ENCODE results near the gene ISYNA1. TPM values are rescaled to one million over a fixed set of nuclear protein-coding genes. Genes with fewer than 3 reads are reported as not detected.
A peak's percentile ranks its signal among the peaks of the same experiment; 100 is the strongest.

ISYNA1 gene
- total and polyA plus RNA-seq, 2 donors (not counting 1 experiment from before 2014, with no cell fraction given), result 22.6 to 28.3 TPM

DNA sequence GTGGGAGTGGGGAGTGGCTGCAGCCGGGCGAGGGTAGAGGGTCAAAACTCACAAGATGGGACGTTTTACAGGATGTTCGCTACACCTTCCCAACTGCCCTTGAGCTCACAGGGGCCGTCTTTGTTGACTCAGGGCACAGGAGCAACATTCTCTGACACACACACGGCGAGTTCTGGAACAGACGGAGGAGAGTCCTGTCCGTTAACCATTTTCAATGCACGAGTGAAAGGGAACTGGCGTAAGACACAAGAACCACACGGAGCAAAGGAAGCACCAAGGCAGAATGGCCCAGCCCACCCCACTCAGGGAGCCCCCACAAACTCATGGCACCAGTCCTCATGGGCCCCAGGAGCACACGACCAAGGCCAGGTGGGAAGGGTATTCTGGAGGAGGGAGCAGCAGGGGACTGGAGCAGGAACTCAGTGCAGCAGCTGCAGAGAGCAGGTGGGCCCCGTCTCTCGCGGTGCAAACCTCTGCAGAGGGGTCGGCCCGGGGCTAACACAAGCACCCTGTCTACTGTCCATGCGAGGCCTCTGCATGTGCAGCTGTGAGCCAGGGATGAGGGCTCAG is 37.9 kb upstream of the ISYNA1 start:
- Histone ChIP-seq H2AFZ (ENCODE audit: insufficient read depth, low read depth, low read length, poor library complexity, severe bottlenecking) (no peak overlapping the region), H3K4me2 (replicated peaks; ENCODE audit: low read depth, low read length, poor library complexity, severe bottlenecking) (no peak overlapping the region), H3K9me3 (ENCODE audit: control extremely low read depth in 1 of 3, control insufficient read depth in 2 of 3, insufficient read depth in 1 of 3, low read length in 2 of 3) (no peaks in the 10 kb centered on the region), H4K20me1 (ENCODE audit: control insufficient read depth, insufficient read depth, low read length, poor library complexity, severe bottlenecking) (peaks cover 95% of the 10 kb centered on the region), H3K4me1 (ENCODE audit: control insufficient read depth in 2 of 2, insufficient read depth in 2 of 2, low read length in 2 of 2) (peaks cover 18 to 24% of the 10 kb centered on the region in 2 donors), H3K79me2 (ENCODE audit: control insufficient read depth, insufficient read depth, low read length) (peaks cover 76% of the 10 kb centered on the region), H3K36me3 (replicated peaks in 1 of 2; ENCODE audit: control extremely low read depth in 1 of 2, control insufficient read depth in 1 of 2, extremely low read depth in 1 of 2, insufficient read depth in 2 of 2, low read length in 1 of 2) (peaks cover 0 to 9% of the 10 kb centered on the region in 2 experiments), H3K4me3 (ENCODE audit: control extremely low read depth in 1 of 5, extremely low read depth in 1 of 5, insufficient read depth in 1 of 5, low read depth in 2 of 5, low read length in 4 of 5) (no peak overlapping the region), H3K27me3 (replicated peaks in 1 of 4; ENCODE audit: control extremely low read depth in 1 of 4, control insufficient read depth in 3 of 4, insufficient read depth in 4 of 4, low read length in 3 of 4) (no peaks in the 10 kb centered on the region), H3K27ac (ENCODE audit: low read length in 2 of 2) (no peak overlapping the region), H3K9ac (ENCODE audit: low read length) (no peak overlapping the region)
- ATAC-seq (ENCODE audit: low read depth) (no peak), DNase-seq (no peak)
- no peaks in the 10 kb centered on the region for H3K27me3 Mint-ChIP-seq
- no peaks in the 10 kb centered on the region for H3K9me3 Mint-ChIP-seq (ENCODE audit: insufficient read depth)
- ChIA-PET CTCF (interaction anchor here (1.5 to 1.6 kb wide), 2 partner anchors 13 to 15 kb away, joined by 3 read pairs; no protein-coding TSS in a partner anchor), POLR2A (interaction anchor here (1.0 kb wide), 1 partner anchor 81 kb away, joined by 4 read pairs; no protein-coding TSS in a partner anchor)
- no peak overlapping the region for H3K27ac Mint-ChIP-seq
- 94% methylated on average over 18 of the region's 19 CpGs for WGBS (ENCODE audit: insufficient coverage)
- TF ChIP-seq EZH2 (IDR thresholded peaks at IDR 0.05; ENCODE audit: borderline replicate concordance, insufficient read depth, low read depth, low read length, poor library complexity, severe bottlenecking), result no peak
- TF ChIP-seq, protein P1, sequence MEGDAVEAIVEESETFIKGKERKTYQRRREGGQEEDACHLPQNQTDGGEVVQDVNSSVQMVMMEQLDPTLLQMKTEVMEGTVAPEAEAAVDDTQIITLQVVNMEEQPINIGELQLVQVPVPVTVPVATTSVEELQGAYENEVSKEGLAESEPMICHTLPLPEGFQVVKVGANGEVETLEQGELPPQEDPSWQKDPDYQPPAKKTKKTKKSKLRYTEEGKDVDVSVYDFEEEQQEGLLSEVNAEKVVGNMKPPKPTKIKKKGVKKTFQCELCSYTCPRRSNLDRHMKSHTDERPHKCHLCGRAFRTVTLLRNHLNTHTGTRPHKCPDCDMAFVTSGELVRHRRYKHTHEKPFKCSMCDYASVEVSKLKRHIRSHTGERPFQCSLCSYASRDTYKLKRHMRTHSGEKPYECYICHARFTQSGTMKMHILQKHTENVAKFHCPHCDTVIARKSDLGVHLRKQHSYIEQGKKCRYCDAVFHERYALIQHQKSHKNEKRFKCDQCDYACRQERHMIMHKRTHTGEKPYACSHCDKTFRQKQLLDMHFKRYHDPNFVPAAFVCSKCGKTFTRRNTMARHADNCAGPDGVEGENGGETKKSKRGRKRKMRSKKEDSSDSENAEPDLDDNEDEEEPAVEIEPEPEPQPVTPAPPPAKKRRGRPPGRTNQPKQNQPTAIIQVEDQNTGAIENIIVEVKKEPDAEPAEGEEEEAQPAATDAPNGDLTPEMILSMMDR (IDR thresholded peaks at IDR 0.05), result no peak
- H3K4me3 Mint-ChIP-seq, result no peak overlapping the region
- H3K4me1 Mint-ChIP-seq, result peaks cover 51% of the 10 kb centered on the region
- intact Hi-C loops (cut with micrococcal nuclease), result no loop called here

DNA sequence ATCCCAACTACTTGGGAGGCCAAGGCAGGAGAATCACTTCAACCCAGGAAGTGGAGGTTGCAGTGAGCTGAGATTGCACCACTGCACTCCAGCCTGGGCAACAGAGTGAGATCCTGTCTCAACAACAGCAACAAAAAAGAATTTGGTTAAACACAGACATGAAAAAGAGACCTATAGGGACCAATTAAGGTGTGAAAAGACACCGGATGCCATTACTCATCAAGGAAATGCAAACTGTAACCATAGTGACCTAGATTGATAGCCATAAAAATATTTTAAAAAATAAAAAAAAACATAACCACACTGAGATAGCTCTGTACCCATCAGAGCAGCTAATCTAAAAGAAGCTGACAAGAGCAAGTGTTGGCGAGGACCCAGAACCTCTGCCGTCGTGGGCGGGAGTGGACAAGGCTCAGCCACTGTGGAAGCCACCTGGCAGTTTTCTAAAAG is 37.1 kb upstream of the ISYNA1 start:
- no peak overlapping the region for H3K27ac ChIP-seq (ENCODE audit: low read length in 2 of 2)
- ChIA-PET CTCF (interaction anchor here (0.6 to 1.6 kb wide), 2 partner anchors 11 to 14 kb away, joined by 3 read pairs; no protein-coding TSS in a partner anchor), POLR2A (no interaction called here)
- peaks cover 0 to 14% of the 10 kb centered on the region in 2 experiments for H3K36me3 ChIP-seq (replicated peaks in 1 of 2; ENCODE audit: control extremely low read depth in 1 of 2, control insufficient read depth in 1 of 2, extremely low read depth in 1 of 2, insufficient read depth in 2 of 2, low read length in 1 of 2)
- no peak overlapping the region for H3K27ac Mint-ChIP-seq
- peaks cover 76% of the 10 kb centered on the region for H3K79me2 ChIP-seq (ENCODE audit: control insufficient read depth, insufficient read depth, low read length)
- peaks cover 15 to 21% of the 10 kb centered on the region in 2 donors for H3K4me1 ChIP-seq (ENCODE audit: control insufficient read depth in 2 of 2, insufficient read depth in 2 of 2, low read length in 2 of 2)
- no peak for DNase-seq
- no peak overlapping the region for H2AFZ ChIP-seq (ENCODE audit: insufficient read depth, low read depth, low read length, poor library complexity, severe bottlenecking)
- no peak overlapping the region for H3K4me3 Mint-ChIP-seq
- H3K27me3 ChIP-seq (replicated peaks in 1 of 4; ENCODE audit: control extremely low read depth in 1 of 4, control insufficient read depth in 3 of 4, insufficient read depth in 4 of 4, low read length in 3 of 4), result no peaks in the 10 kb centered on the region
- H3K4me3 ChIP-seq (ENCODE audit: control extremely low read depth in 1 of 5, extremely low read depth in 1 of 5, insufficient read depth in 1 of 5, low read depth in 2 of 5, low read length in 4 of 5), result no peak overlapping the region
- H3K9me3 Mint-ChIP-seq (ENCODE audit: insufficient read depth), result no peaks in the 10 kb centered on the region
- H3K4me2 ChIP-seq (replicated peaks; ENCODE audit: low read depth, low read length, poor library complexity, severe bottlenecking), result no peak overlapping the region
- H3K9ac ChIP-seq (ENCODE audit: low read length), result no peak overlapping the region
- TF ChIP-seq EZH2 (IDR thresholded peaks at IDR 0.05; ENCODE audit: borderline replicate concordance, insufficient read depth, low read depth, low read length, poor library complexity, severe bottlenecking), result no peak
- TF ChIP-seq, protein P1 (IDR thresholded peaks at IDR 0.05), result no peak
- intact Hi-C loops (cut with micrococcal nuclease), result no loop called here
- H4K20me1 ChIP-seq (ENCODE audit: control insufficient read depth, insufficient read depth, low read length, poor library complexity, severe bottlenecking), result peaks cover 95% of the 10 kb centered on the region
- peaks cover 45% of the 10 kb centered on the region for H3K4me1 Mint-ChIP-seq
- WGBS (ENCODE audit: insufficient coverage), result 94% methylated on average over 4 of the region's 5 CpGs
- peak; percentile 10 for ATAC-seq (ENCODE audit: low read depth)
- no peaks in the 10 kb centered on the region for H3K9me3 ChIP-seq (ENCODE audit: control extremely low read depth in 1 of 3, control insufficient read depth in 2 of 3, insufficient read depth in 1 of 3, low read length in 2 of 3)
- no peaks in the 10 kb centered on the region for H3K27me3 Mint-ChIP-seq
